Choroid plexus epithelial cell (primary cell): ENCODE data around the gene PAMR1.

ENCODE experiments used
- DNase-seq: peaks from one replicate; pipeline ENCODE4 v3.0.0-alpha.2; 2010; ENCODE audit warnings: low read depth
- H3K4me3 ChIP-seq: 2 replicates; pipeline ENCODE4 v1.5.1; 2011; ENCODE audit warnings: low read depth, mild to moderate bottlenecking, control low read depth, low read length, moderate library complexity
- TF ChIP-seq, protein P1 (sequence below): conservative IDR thresholded peaks from 2 replicates; pipeline ENCODE4 v1.5.1; 2011; ENCODE audit warnings: low read depth, mild to moderate bottlenecking, control low read depth, inconsistent platforms, low read length, moderate library complexity

The PAMR1 gene

DNA sequence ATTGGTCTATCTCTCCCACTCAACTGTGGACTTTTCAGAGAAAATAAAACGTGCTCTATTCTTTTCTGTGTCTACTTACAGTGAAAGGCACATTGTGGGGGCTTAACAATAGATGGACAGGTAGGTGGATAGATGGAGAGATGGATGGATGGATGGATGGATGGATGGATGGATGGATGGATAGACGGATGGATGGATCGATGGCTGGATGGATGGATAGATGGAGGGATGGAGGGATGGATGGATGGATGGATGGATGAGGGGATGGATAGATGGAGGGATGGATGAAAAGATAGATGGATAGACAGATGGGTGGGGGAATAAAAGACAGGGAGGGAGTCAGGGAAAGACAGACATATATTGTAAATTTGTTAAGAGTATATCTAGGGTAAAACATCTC lies 91.8 kb downstream of the PAMR1 start:
- H3K4me3 ChIP-seq = no peak overlapping the region
- DNase-seq = no peak
- TF ChIP-seq, protein P1, sequence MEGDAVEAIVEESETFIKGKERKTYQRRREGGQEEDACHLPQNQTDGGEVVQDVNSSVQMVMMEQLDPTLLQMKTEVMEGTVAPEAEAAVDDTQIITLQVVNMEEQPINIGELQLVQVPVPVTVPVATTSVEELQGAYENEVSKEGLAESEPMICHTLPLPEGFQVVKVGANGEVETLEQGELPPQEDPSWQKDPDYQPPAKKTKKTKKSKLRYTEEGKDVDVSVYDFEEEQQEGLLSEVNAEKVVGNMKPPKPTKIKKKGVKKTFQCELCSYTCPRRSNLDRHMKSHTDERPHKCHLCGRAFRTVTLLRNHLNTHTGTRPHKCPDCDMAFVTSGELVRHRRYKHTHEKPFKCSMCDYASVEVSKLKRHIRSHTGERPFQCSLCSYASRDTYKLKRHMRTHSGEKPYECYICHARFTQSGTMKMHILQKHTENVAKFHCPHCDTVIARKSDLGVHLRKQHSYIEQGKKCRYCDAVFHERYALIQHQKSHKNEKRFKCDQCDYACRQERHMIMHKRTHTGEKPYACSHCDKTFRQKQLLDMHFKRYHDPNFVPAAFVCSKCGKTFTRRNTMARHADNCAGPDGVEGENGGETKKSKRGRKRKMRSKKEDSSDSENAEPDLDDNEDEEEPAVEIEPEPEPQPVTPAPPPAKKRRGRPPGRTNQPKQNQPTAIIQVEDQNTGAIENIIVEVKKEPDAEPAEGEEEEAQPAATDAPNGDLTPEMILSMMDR = no peak

DNA sequence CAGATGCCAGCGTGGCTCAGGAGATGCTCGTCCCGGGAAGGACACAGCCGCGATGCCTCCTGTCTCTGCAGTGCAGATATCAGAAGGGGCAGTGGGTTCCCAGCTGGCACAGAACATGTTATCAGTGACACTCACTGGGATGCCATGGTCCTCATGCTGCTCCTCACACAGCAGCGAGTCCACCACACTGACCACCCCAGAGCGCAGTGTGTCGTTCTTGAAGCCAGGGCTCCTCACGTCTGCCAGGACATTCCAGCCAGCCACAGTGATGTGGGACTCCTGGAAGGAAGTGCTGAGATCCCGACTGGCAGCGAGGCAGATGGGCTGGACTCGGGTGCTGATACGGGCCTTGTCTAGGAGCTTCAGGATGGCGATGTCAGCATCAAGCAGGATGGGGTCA lies 93.0 kb downstream of the PAMR1 start:
- H3K4me3 ChIP-seq = no peak overlapping the region
- DNase-seq = no peak
- TF ChIP-seq, protein P1 = no peak

DNA sequence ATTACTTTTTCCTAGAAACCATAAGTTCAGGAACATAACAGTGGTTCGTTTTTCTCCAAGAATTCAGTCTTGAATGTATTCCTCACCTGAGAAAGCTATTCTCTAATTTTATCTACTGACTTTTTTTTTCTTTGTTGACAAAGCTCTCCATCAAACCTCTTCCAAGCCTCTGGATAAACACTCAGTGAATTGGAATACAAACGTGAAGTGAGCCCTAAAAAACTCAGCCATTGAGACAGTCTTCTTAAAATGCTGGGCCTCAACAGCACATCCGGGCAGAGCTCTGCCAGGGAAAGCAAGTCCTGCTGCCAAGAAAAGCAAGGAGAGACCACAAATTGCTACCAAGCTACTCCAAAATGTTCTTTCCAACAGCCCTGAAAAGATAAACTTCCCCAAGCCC lies 98.3 kb downstream of the PAMR1 start:
- TF ChIP-seq, protein P1 = no peak
- DNase-seq = peak; percentile 73
- H3K4me3 ChIP-seq = no peak overlapping the region

DNA sequence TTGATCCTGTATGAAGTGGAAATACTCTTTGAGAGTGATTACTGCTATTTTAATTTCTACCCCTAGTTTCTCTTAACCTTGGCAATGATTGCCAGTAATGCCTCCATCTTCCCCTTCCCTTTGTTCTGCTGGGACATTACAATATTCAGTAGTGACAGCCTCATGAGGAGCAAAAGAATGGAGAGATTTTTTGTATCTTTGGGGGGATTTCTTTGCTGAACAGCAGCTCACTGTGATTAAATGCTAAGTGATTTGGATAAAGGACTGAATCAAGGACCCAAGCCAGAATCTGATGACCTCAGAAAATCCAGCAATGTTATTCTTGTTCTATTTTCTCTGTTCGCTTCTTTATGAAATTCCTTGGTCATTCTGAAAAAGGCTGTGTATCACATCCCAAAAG lies 99.1 kb downstream of the PAMR1 start:
- no peak overlapping the region for H3K4me3 ChIP-seq
- TF ChIP-seq, protein P1 = no peak
- DNase-seq = no peak

DNA sequence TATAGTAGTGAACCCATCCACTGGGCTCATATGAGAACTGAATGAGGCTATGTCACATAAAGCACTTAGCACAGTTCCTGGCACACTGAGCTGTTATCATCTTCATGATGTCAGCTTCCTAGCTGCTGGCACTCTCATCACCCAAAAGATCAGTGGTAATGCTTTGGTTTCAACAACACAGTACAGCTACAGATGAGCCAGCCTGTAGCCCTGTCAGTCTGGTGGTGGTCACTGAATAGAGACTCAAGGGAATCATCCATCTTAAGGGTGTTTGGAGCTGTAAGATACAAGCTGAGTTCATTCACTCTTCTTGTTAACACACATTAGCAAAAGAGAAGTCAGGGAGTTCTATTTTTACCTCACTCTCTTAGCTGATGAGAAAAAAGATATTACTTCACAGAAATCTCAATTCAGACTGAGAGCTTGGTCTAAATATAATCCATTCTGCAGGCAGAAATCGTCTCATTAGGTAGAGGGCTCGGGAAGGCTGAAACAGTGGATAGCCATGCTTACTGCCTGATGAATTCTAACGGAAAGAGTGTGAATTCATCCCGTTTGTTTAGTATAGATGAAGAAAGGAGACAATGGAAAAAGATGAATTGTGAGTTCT lies 99.7 kb downstream of the PAMR1 start:
- TF ChIP-seq, protein P1 = no peak
- no peak overlapping the region for H3K4me3 ChIP-seq
- no peak for DNase-seq

DNA sequence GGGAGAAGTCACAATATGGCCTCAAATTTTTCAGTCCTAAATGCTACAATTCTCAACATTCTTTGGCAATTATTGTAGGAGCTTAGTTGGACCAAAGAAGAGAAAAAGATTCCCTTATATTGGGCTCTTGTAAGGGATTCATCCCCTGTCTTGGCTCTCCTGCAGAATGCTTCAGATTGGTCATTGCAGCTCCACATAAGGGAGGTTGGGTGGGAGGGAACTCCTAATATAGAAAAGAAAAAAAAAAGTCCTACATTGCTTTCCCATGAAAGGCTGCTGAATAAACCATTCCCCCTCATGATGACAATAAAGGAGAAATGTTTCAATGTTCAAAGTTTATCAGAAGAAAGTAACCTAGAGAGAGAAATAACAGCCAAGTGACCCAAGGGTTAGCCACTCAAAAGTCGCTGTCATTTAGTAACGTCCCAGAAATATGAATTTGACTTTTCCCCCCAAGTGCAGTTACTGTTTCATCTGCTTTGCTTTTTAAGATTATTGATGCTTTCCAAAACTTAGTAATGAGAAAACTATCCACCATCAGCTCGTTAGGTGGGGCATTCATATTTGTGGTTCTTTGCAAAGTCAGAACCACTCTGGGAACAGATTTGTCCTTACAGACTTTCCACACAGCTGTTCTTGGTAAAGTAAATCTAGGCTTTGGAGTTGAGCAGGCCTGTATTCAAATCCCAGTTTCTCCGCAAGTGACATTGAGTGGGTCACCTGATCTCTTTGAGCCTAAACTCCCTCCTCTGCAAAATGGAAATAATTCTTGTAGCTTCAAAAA lies 101.1 kb downstream of the PAMR1 start:
- TF ChIP-seq, protein P1 = no peak
- no peak overlapping the region for H3K4me3 ChIP-seq
- peak; percentile 6 for DNase-seq

DNA sequence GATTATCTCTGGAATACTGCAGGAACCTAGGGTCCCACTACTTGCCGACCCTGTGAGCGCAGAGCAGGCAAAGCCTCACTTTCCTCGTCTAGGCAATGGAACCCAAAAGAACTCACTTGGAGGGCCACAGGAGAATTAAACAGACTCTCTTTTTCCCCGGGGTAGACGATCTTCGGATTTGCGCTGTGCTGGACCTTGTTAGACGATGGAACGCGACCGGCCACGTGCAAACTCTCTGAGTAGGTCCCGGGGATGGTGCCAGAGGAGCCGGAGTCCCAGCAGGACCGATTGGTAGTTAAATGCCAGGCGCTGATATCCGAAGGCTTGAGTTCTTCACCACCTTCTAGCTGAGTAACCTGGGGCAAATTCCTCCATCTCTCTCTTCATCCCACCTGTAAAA lies 105.0 kb downstream of the PAMR1 start:
- TF ChIP-seq, protein P1 = no peak
- DNase-seq = no peak

More for the DNA sequence above, 105.0 kb downstream of the PAMR1 start:
- H3K4me3 ChIP-seq = peak overlapping the region; percentile 53
